Measurements from ENCODE around the gene VSX1.

Gene VSX1

DNA sequence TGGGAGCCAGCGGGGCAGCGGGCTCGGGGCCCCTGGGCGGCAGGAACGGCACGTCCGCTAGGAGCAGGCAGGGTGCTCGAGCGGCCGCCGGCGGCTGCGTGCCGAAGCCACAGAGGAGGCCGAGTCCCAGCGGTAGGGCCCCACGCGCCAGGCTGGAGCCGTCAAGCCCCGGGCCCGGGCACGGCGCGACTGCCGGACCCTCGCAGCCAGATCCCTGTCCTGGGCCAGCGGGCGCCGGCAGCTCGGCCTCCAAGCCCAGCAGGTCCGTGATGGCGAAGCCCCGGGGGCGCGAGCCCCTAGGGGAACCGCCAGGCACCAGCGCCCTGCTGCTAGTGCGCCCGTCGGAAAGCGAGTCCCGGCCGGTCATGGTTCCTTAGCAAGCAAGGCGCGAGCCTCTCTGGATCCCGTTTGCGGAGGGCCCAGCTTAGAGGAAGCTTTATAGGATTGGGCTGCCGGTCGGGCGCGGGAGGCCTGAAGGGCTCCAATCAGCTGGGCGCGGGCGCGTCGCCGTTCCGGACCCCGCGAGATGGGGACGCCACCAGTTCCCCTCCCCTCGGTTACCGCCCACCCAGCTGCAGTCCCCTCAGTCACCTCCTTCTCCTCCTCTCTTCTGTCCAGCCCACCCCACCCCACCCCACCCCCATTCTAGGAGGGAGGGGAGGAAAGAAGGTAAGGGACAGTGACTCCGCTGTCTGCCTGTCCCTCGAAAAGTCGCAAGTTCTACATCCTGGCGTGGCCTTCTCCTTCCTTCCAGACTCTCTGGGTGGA lies at the start of gene VSX1:
Gene VSX1, minus strand, starts transcription at position 412 of the 768 bp plus-strand sequence. Its CDS starts 45 bp downstream, at position 367.
- H2AFZ ChIP-seq (ENCODE audit: low read length), result no peak within 1 kb of the TSS
- H3K4me1 ChIP-seq (ENCODE audit: insufficient read depth, low read length, severe bottlenecking), result no peaks in the 10 kb centered on the region
- H3K9me2 ChIP-seq (ENCODE audit: low read depth, low read length), result no peaks in the 10 kb centered on the region
- H3K27ac ChIP-seq (ENCODE audit: low read depth, low read length, poor library complexity, severe bottlenecking), result no peak within 1 kb of the TSS
- H3K36me3 ChIP-seq (ENCODE audit: insufficient read depth, low read length), result no peaks in the 10 kb centered on the region
- no peaks in the 10 kb centered on the region for H4K20me1 ChIP-seq (ENCODE audit: insufficient read depth, low read length)
- no peaks in the 10 kb centered on the region for H3K79me2 ChIP-seq (ENCODE audit: insufficient read depth, low read length)
- no peaks in the 10 kb centered on the region for H3K27me3 ChIP-seq (ENCODE audit: insufficient read depth, low read length)
- TF ChIP-seq EZH2 (IDR thresholded peaks at IDR 0.05; ENCODE audit: borderline replicate concordance, low read length), result no peak
- TF ChIP-seq, protein P1, sequence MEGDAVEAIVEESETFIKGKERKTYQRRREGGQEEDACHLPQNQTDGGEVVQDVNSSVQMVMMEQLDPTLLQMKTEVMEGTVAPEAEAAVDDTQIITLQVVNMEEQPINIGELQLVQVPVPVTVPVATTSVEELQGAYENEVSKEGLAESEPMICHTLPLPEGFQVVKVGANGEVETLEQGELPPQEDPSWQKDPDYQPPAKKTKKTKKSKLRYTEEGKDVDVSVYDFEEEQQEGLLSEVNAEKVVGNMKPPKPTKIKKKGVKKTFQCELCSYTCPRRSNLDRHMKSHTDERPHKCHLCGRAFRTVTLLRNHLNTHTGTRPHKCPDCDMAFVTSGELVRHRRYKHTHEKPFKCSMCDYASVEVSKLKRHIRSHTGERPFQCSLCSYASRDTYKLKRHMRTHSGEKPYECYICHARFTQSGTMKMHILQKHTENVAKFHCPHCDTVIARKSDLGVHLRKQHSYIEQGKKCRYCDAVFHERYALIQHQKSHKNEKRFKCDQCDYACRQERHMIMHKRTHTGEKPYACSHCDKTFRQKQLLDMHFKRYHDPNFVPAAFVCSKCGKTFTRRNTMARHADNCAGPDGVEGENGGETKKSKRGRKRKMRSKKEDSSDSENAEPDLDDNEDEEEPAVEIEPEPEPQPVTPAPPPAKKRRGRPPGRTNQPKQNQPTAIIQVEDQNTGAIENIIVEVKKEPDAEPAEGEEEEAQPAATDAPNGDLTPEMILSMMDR (IDR thresholded peaks at IDR 0.05; ENCODE audit: low read length), result no peak
- H3K9me3 ChIP-seq (ENCODE audit: low read length), result no peaks in the 10 kb centered on the region
- H3K4me2 ChIP-seq (ENCODE audit: low read length), result no peak within 1 kb of the TSS
- H3F3A ChIP-seq (ENCODE audit: insufficient read depth, low read length), result no peaks in the 10 kb centered on the region
- H3K9ac ChIP-seq (ENCODE audit: low read length), result no peak within 1 kb of the TSS
- no peak within 1 kb of the TSS for H3K4me3 ChIP-seq (ENCODE audit: low read depth, low read length, poor library complexity, severe bottlenecking)

DNA sequence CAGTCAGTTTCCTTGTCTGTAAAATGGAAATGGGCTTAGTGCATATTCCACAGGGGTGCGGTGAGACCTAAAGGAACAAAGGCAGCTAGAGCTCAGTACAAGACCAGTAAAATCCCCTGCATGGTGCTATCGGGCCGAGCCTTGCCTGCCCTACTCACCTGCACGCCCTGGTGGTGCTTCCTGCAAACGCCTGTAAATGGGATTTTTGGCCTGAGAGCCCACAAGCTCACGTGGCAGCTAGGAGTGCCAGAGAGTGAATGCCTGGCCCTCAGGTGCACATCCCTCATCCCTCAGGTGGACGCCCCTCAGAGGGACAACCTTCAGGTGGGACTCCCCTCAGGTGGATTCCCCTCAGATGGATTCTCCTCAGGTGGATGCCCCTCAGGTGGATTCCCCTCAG lies 48.0 kb upstream of the VSX1 start:
- Histone ChIP-seq H3K4me1 (ENCODE audit: insufficient read depth, low read length, severe bottlenecking) (no peaks in the 10 kb centered on the region), H3K36me3 (ENCODE audit: insufficient read depth, low read length) (no peaks in the 10 kb centered on the region), H3K9me2 (ENCODE audit: low read depth, low read length) (no peaks in the 10 kb centered on the region), H3K9me3 (ENCODE audit: low read length) (no peaks in the 10 kb centered on the region), H3K27me3 (ENCODE audit: insufficient read depth, low read length) (no peaks in the 10 kb centered on the region), H3K79me2 (ENCODE audit: insufficient read depth, low read length) (no peaks in the 10 kb centered on the region), H2AFZ (ENCODE audit: low read length) (no peak overlapping the region), H3K4me2 (ENCODE audit: low read length) (no peak overlapping the region), H3K4me3 (ENCODE audit: low read depth, low read length, poor library complexity, severe bottlenecking) (no peak overlapping the region), H3K9ac (ENCODE audit: low read length) (no peak overlapping the region), H4K20me1 (ENCODE audit: insufficient read depth, low read length) (no peaks in the 10 kb centered on the region), H3F3A (ENCODE audit: insufficient read depth, low read length) (no peaks in the 10 kb centered on the region), H3K27ac (ENCODE audit: low read depth, low read length, poor library complexity, severe bottlenecking) (no peak overlapping the region)
- TF ChIP-seq, protein P1 (IDR thresholded peaks at IDR 0.05; ENCODE audit: low read length), result no peak
- no peak for TF ChIP-seq EZH2 (IDR thresholded peaks at IDR 0.05; ENCODE audit: borderline replicate concordance, low read length)

DNA sequence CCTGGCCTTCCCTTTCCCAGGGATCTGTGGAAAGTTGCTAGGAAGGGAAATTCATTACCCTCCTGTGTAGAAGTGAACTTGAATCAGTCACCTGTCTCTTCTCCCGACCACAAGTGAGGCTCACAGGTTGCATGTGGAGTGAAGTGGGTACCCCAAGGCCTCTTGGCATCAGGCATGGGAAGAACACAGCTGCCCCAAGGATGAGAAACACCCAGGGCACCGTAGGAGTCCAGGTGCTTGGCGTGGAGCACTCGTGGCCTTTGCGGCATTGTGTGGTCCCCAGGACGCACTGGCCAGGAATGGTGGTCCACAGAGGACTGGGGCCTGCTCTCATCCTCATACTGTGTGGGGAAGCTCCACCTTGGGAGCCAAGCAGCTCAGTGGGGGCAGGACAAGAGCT lies 47.5 kb upstream of the VSX1 start:
- Histone ChIP-seq H3K9me3 (ENCODE audit: low read length) (no peaks in the 10 kb centered on the region), H3K27me3 (ENCODE audit: insufficient read depth, low read length) (no peaks in the 10 kb centered on the region), H3K36me3 (ENCODE audit: insufficient read depth, low read length) (no peaks in the 10 kb centered on the region), H4K20me1 (ENCODE audit: insufficient read depth, low read length) (no peaks in the 10 kb centered on the region), H2AFZ (ENCODE audit: low read length) (no peak overlapping the region), H3K79me2 (ENCODE audit: insufficient read depth, low read length) (no peaks in the 10 kb centered on the region), H3K4me1 (ENCODE audit: insufficient read depth, low read length, severe bottlenecking) (no peaks in the 10 kb centered on the region), H3K9me2 (ENCODE audit: low read depth, low read length) (no peaks in the 10 kb centered on the region), H3K4me2 (ENCODE audit: low read length) (no peak overlapping the region), H3F3A (ENCODE audit: insufficient read depth, low read length) (no peaks in the 10 kb centered on the region), H3K27ac (ENCODE audit: low read depth, low read length, poor library complexity, severe bottlenecking) (no peak overlapping the region), H3K4me3 (ENCODE audit: low read depth, low read length, poor library complexity, severe bottlenecking) (no peak overlapping the region), H3K9ac (ENCODE audit: low read length) (no peak overlapping the region)
- TF ChIP-seq EZH2 (IDR thresholded peaks at IDR 0.05; ENCODE audit: borderline replicate concordance, low read length), result no peak
- TF ChIP-seq, protein P1 (IDR thresholded peaks at IDR 0.05; ENCODE audit: low read length), result no peak

Data from OCI-LY1 (cell line).